Gastroesophageal sphincter (tissue), 4 donors: Measurements from ENCODE around the gene WDR33. TPM values are rescaled to one million over a fixed set of nuclear protein-coding genes. Genes with fewer than 3 reads are reported as not detected.

Experiments used
- ATAC-seq: fragments of 150-250 bp; one replicate; pipeline ENCODE4 v1.9.1; 2016; ENCODE audit warnings: mild to moderate bottlenecking, moderate library complexity
- H3K27ac ChIP-seq, 4 donors: fragments of 200-600 bp; sonication (generic) in 3 of 4; 1 replicate in 3 of 4; 2 replicates in 1 of 4; pipeline ENCODE4 v1.5.1; 2016 to 2019
- H3K27me3 ChIP-seq: fragments of 200-600 bp; sonication (generic); one replicate; pipeline ENCODE4 v1.5.1; 2019
- H3K36me3 ChIP-seq, 2 donors: fragments of 200-600 bp; sonication (generic); one replicate each; pipeline ENCODE4 v1.5.1; 2019; ENCODE audit warnings: control low read depth in 1 of 2
- H3K4me1 ChIP-seq, 3 donors: fragments of 200-600 bp; sonication (generic); 1 replicate in 2 of 3; 2 replicates in 1 of 3; pipeline ENCODE4 v1.5.1; 2016 to 2019; ENCODE audit warnings: control low read depth in 2 of 3
- H3K4me3 ChIP-seq, 2 donors: fragments of 200-600 bp; sonication (generic); one replicate each; pipeline ENCODE4 v1.5.1; 2019; ENCODE audit warnings: mild to moderate bottlenecking in 1 of 2, moderate library complexity in 1 of 2
- H3K9me3 ChIP-seq, 3 donors: fragments of 200-600 bp; sonication (generic); one replicate each; pipeline ENCODE4 v1.5.1; 2017 to 2019; ENCODE audit warnings: control low read depth in 2 of 3
- EP300 ChIP-seq: sonication (generic); formaldehyde crosslinking; IDR thresholded peaks from one replicate; pipeline ENCODE4 v1.6.1; 2017; ENCODE audit warnings: antibody characterized with exemption, mild to moderate bottlenecking
- POLR2A ChIP-seq, 2 donors: fragments of 450-650 bp; IDR thresholded peaks; one replicate each; pipeline ENCODE4 v1.6.1; 2017; ENCODE audit warnings: antibody characterized with exemption in 2 of 2, mild to moderate bottlenecking in 2 of 2, moderate library complexity in 1 of 2
- POLR2AphosphoS5 ChIP-seq: sonication (generic); formaldehyde crosslinking; IDR thresholded peaks from one replicate; pipeline ENCODE4 v1.6.1; 2017; ENCODE audit warnings: antibody characterized with exemption
- WGBS, 2 donors: methylation state at CpG; one replicate each; pipeline ENCODE4 v1.1.5; 2018; ENCODE audit warnings: low coverage in 1 of 2; 5-methylcytosine and 5-hydroxymethylcytosine counted together
- total RNA-seq, 4 donors: library from RNA; depleted of rRNA; stranded (reverse); fragments of >200 nt; gene quantifications; one replicate each; pipeline ENCODE4 v1.1.0, GENCODE V29; 2016
- TF ChIP-seq, protein P1 (sequence below), 4 experiments: fragments of 200-600 bp in 2 of 4; fragments of 450-650 bp in 2 of 4; sonication (generic) in 1 of 4; IDR thresholded peaks; one replicate each; pipeline ENCODE4 v1.5.1; 2017 to 2019; ENCODE audit warnings: antibody characterized with exemption in 4 of 4, mild to moderate bottlenecking in 2 of 4, moderate library complexity in 2 of 4

Gene WDR33
- total RNA-seq, 4 donors from 2014 or later, result 34.9 to 64.6 (median 43.2) TPM

DNA sequence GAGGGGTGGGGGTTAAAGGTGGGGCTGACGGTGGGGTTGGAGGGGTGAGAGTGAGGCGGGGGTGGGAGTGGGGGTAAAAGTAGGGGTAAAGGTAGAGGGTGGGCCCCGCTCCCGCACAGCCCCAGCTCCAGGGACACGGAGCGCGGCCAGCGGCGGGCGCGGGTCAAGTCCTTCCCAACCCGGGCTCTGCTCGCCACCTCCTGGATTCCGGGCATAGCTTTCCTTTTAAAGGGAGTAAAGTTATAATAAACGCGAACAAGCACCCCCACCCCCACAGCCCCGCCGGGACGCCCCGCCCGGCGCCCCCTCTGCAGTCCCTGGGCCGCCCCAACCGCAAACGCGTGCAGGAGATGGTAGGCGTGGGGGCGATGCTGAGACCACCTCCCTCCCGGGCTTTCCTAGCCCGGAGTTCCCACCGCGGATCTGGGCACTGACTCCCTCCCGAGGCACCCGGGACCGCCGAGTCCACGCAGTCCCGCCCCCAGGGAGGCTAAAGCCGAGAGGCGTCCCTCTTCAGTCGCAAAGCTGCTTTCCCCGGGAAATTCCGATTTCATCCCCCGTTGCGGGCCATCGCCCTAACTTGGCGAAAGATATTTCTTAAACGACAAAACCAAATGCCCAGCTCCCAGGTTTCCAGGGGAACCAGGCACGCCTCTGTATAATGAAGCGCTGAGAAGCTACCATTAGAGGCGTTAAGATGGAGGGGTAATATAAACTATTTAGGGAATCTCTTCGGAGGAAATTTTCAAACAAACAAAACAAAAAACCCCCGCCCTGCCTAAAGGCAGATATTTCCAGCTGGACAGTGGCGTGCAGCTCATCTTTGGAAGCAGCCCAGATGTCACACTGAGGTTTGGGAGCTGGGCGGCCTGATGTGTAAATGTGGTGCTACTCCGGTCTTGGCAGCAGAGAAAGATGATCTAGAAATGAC lies 135.4 kb downstream of the WDR33 start, which contains the start of gene LIMS2:
Gene LIMS2 (minus strand): TSS at position 200 of the 931 bp plus-strand sequence. CDS start 506 bp downstream, outside the sequence.
- peaks cover 0 to 79% (median 12%) of the 10 kb centered on the region in 3 donors for H3K4me1 ChIP-seq
- WGBS, 2 donors, result 3 to 7% methylated on average over 5 to 19 of the region's 56 CpGs
- ATAC-seq, result peak; percentile 71

DNA sequence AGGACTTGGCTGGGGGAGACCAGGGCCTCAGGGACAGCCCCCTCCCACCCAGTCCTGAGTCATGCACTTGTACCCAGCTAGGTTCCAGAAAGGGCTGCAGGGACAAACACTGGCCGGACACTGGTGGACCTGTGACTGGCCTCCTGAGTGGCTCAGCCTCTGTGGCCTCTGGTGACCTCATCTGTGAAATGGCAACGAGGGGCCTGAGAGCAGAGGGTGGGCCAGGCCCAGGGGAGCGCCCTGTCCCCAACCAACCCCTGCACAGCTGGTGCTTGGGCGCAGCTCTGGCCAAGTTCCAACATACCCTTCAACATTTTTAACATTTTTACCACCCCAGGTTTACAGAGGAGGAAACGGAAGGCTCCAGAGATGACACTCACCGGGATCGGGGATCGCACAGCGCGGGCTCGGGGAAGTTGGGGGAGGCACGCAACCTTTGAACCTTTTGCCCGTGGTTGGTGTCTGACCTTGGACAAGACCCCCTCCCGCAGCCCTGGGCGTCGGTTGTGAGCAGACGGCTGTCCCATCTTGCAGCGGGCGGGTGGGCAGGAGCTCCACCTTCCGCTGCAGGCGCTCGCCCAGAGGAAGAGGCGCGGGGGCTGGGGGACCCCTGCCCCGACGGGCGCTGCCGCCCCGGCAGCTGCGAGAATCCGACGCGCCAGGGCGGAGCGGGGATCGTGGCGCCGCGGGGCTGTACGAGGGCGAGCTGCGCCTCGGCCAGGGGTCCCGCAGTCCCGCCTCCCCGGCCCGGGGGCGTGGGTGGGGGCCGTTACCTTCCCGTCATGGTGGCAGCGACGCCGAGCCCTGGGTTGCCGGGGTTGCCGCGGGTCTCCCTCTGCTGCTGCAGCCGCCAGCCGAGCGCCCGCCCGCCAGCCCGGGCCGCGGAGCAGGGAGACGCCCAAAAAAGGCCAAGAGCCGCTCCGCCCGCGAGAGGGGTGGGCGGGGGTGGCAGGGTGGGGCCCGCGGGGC lies 136.4 kb downstream of the WDR33 start:
- peaks cover 0 to 86% (median 12%) of the 10 kb centered on the region in 3 donors for H3K4me1 ChIP-seq
- whole genome bisulfite sequencing, 2 donors, result no CpG with 5 or more reads among the region's 72 CpGs
- H3K9me3 ChIP-seq, result no peaks in the 10 kb centered on the region
- TF ChIP-seq EP300 (no peak), POLR2AphosphoS5 (peak; percentile 19), POLR2A (IDR thresholded peaks at IDR 0.05) (peak; percentile 33 to 54)
- TF ChIP-seq, protein P1, sequence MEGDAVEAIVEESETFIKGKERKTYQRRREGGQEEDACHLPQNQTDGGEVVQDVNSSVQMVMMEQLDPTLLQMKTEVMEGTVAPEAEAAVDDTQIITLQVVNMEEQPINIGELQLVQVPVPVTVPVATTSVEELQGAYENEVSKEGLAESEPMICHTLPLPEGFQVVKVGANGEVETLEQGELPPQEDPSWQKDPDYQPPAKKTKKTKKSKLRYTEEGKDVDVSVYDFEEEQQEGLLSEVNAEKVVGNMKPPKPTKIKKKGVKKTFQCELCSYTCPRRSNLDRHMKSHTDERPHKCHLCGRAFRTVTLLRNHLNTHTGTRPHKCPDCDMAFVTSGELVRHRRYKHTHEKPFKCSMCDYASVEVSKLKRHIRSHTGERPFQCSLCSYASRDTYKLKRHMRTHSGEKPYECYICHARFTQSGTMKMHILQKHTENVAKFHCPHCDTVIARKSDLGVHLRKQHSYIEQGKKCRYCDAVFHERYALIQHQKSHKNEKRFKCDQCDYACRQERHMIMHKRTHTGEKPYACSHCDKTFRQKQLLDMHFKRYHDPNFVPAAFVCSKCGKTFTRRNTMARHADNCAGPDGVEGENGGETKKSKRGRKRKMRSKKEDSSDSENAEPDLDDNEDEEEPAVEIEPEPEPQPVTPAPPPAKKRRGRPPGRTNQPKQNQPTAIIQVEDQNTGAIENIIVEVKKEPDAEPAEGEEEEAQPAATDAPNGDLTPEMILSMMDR (IDR thresholded peaks at IDR 0.05), result no peak
- no peaks in the 10 kb centered on the region for H3K27me3 ChIP-seq
- no peaks in the 10 kb centered on the region for H3K36me3 ChIP-seq
- ATAC-seq, result peak; percentile 37
- peak overlapping the region; percentile 98 to 99 (median 98) for H3K27ac ChIP-seq
- H3K4me3 ChIP-seq, result peak overlapping the region; percentile 93 to 94

More for the DNA sequence above, 135.4 kb downstream of the WDR33 start, which contains the start of gene LIMS2:
- Histone ChIP-seq H3K4me3 (peak within 1 kb of the TSS; percentile 93 to 94), H3K27ac (peak within 1 kb of the TSS; percentile 98 to 99 (median 98)), H3K27me3 (no peaks in the 10 kb centered on the region), H3K36me3 (no peaks in the 10 kb centered on the region), H3K9me3 (no peaks in the 10 kb centered on the region)
- TF ChIP-seq, protein P1 (IDR thresholded peaks at IDR 0.05), result peak in 2 of 4 experiments; percentile 13 to 41
- TF ChIP-seq POLR2AphosphoS5, result peak; percentile 71
- TF ChIP-seq EP300, result no peak
- TF ChIP-seq POLR2A (IDR thresholded peaks at IDR 0.05), result no peak

DNA sequence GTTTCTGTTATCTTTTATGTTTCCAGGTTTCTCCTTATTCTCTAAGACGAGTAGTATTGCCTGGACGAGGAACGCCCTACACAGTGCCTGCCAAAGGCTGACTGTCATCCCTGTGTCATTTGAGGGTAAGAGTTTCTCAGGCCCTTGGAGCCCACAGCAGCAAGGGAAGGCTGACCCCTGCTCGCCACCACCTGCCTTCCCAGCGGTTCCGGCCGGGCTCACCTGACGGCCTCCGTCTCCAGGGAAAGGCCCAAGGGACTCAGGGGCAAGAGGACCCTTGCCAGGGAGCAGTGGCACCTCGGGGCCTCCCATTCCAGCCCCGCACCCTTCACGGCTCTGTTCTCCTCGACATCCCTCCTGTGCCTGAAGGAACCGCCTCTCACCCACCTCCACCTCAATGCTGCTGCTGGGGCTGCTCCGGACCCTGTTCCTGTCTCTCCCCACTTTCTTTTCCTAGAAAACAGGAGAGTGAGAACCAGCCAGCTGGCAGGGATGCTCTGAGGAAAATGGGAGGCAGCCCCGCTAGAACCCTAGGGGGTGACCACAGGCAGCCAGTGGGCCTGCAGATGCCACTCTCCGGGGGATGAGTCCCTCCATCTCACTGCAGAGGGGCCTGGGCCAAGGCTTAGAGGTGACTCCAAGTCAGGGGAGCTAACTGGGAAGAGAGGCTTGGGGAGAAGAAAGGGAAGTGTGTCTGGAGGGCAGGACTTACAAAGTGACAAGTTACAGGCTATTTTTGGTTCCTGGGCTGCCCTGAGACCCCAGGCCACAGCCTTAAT lies 137.5 kb downstream of the WDR33 start:
- WGBS, 2 donors, result 18 to 38% methylated on average over 2 to 5 of the region's 17 CpGs
- Histone ChIP-seq H3K36me3 (no peaks in the 10 kb centered on the region), H3K4me3 (peak overlapping the region; percentile 93 to 94), H3K27me3 (no peaks in the 10 kb centered on the region), H3K4me1 (peaks cover 0 to 85% (median 12%) of the 10 kb centered on the region in 3 donors), H3K9me3 (no peaks in the 10 kb centered on the region), H3K27ac (peak overlapping the region; percentile 98 to 99 (median 98))
- peak; percentile 24 for TF ChIP-seq POLR2AphosphoS5
- TF ChIP-seq, protein P1 (IDR thresholded peaks at IDR 0.05), result no peak
- ATAC-seq, result no peak
